IPS-NIHi11 (cell line): Measurements from ENCODE around the gene ITGA3.

Experiments
- DNase-seq: peaks from one replicate; pipeline ENCODE4 v3.0.0; 2012; ENCODE audit warnings: mixed read lengths, low spot score

Gene ITGA3

GRCh38 chr17:50072130-50072529 lies 16.2 kb downstream of the ITGA3 start:
- no peak for DNase-seq

DNA sequence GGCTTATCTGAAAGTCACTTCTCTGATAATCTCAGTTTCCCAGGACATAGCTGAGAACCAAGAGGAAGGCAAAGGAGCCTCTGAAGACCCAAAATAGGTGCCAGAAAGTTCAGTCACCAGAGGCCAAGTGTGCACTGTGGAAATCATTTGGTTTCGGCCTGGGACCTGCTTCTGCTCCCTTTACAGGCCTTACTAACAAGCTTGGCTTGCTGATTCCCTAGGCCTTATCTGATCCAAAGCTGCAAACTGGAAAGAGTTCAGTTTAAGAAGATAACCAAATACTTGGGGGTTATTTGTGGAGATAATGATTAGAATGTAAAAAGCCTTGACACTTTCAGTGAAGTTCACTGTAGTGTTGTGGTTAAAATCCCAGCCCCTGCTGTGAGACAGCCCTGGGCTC lies 17.0 kb downstream of the ITGA3 start:
- DNase-seq, result no peak

GRCh38 chr17:50074227-50074626 lies 18.3 kb downstream of the ITGA3 start:
- no peak for DNase-seq

- DNase-seq, result no peak
Measured at GRCh38 chr17:50075446-50076032, 19.6 kb downstream of the ITGA3 start.

DNA sequence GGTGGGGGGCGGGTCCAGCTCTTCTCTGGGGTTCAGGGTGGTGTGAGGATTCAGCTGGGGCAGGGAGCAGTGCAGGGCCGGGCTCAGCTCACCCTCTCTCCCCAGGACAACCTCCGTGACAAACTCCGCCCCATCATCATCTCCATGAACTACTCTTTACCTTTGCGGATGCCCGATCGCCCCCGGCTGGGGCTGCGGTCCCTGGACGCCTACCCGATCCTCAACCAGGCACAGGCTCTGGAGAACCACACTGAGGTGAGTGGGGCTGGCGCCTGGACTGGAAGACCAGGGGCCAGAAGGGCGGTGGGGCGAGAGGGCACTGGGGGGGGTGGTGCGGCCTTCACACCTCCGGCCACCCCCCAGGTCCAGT lies 20.3 kb downstream of the ITGA3 start:
- no peak for DNase-seq

DNA sequence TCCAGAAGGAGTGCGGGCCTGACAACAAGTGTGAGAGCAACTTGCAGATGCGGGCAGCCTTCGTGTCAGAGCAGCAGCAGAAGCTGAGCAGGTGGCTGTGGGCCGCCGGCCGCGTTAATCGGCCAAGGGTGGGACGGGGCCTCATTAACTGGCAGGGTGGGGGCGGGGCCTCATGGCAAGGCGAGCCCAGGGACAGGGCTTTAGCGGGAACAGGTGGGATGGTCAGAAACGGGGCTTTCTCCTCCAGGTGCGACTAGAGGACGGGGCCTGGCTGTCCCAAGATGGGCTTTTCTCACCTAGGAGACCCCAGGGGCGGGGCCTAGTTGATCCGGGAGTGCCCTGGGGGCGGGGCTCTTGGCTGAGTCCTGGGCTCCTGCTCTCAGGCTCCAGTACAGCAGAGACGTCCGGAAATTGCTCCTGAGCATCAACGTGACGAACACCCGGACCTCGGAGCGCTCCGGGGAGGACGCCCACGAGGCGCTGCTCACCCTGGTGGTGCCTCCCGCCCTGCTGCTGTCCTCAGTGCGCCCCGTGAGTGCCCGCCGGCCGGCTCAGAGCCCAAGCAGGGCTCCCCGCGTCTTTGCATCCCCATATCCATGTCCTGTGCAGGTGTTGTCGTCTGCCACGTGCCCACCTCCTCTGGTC lies 20.8 kb downstream of the ITGA3 start:
- DNase-seq, result peak; percentile 77

- DNase-seq, result no peak
Measured at GRCh38 chr17:50078430-50078829, 22.5 kb downstream of the ITGA3 start.

GRCh38 chr17:50079334-50080095 lies 23.6 kb downstream of the ITGA3 start:
- DNase-seq, result peak; percentile 74

DNA sequence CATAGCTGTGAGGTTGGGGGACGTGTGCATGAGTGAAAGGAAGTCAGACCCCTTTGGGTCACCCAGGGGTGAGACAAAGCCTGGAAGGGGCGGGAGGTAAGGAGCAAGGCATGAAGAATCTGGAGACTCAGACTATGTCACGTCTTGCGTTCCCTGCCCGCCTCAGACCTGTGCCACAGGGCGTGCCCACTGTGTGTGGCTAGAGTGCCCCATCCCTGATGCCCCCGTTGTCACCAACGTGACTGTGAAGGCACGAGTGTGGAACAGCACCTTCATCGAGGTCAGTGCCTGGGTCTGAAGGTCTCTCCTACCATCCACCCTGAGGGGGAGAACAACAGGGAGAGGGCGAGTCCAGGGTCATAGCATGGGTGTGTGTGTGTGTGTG lies 24.2 kb downstream of the ITGA3 start:
- no peak for DNase-seq

DNA sequence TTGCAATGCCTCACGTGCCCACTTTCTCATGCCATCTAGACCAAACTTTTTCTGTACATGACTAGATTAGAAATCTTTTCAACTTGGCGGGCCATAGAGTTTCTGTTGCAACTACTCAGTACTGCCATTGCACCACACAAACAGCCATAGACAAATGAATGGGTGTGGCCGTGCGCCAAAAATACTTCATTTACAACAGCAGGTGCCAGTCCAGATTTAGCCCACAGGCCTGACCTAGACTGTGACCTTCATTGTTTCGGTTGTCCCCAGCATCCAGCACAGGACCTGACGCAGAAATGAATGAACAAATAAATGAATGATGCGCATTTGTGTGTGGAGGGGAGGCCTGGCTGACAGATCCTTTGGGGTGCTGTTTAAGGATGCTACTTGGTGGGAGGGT lies 24.9 kb downstream of the ITGA3 start:
- no peak for DNase-seq

DNA sequence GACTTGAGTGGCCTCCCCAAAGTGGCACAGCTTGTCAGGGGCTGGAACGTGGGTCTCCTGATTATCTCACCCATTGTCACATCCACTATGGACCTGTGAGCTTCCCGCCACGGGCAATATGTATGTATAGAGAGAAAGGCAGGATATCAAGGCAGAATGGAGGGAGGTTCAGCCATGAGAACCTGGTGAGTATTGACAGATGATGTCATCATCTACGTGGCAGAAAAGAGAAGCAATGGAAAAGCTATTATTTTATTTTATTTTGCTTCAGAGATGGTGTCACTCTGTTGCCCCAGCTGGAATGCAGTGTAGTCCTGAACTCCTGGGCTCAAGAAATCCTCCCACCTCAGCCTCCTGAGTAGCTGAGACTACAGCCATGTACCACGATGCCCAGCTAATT lies 25.8 kb downstream of the ITGA3 start:
- no peak for DNase-seq

DNA sequence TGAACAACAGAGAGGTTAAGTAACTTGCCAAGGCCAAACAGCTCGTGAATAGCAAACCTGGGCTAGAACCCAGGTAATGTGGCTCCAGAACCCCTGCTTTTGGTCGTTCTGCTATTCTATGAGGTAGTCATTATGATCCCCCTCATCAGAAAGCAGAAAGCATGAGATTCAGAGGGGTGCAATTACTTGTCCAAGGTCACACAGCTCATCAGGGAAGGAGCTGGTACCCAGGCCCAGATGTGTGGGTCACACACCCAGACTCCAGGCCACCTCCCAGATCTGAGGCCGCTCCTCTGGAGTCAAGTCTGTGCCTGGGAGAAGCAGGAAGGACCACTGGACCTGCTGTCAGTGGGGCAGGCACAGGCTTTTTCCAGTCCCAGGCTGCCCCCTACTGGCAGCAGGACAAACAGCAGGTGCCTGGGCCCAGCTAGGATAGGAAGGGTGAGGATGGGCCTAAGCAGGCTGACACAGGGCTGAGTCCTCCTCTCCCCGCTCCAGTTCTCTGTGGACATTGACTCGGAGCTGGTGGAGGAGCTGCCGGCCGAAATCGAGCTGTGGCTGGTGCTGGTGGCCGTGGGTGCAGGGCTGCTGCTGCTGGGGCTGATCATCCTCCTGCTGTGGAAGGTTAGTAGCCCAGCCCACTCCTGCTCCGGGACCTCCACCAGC lies 31.5 kb downstream of the ITGA3 start:
- peak; percentile 87 for DNase-seq

- no peak for DNase-seq
Measured at GRCh38 chr17:50087912-50088405, 32.0 kb downstream of the ITGA3 start.

- no peak for DNase-seq
Measured at GRCh38 chr17:50088952-50089825, 33.3 kb downstream of the ITGA3 start.

GRCh38 chr17:50090071-50090470 lies 34.2 kb downstream of the ITGA3 start:
- no peak for DNase-seq

GRCh38 chr17:50090971-50091917 lies 35.3 kb downstream of the ITGA3 start:
- no peak for DNase-seq

DNA sequence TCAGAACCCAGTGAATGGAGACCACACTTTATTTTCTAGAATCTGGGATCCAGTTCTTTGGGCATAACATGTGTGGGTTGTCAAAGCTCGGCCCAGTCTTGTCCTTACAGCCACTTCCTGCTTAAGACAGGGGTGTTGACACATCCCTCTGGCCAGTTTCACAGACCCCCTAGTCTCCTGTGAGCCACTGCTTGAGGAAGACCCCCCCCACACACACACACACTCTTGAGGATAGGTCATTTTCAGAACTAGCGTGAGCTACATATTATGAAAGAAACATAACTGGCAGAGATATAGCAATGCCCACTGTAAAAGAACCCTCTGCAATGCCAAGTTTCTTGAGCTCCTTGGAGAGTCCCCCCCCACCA lies 36.0 kb downstream of the ITGA3 start:
- no peak for DNase-seq

DNA sequence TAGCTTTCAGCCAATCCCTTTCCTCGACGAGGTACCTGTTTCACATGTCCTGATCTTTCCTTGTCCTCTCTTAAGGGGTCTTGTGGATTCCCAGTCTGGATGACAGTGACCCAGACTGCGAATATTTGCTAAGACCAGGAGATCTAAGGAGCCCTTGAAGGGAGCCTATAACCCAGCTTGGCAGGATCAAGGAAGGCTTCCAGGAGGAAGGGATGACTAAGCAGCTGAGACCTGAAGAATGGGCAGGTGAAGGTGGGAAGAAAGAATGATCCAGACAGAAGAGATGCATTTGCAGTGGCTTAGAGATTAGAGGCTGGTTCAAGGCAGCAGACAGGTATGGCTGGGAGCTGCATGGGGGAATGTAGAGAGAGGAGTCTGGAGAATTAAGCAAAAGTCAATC lies 37.3 kb downstream of the ITGA3 start:
- no peak for DNase-seq

- no peak for DNase-seq
Measured at GRCh38 chr17:50093807-50094206, 37.9 kb downstream of the ITGA3 start.

DNA sequence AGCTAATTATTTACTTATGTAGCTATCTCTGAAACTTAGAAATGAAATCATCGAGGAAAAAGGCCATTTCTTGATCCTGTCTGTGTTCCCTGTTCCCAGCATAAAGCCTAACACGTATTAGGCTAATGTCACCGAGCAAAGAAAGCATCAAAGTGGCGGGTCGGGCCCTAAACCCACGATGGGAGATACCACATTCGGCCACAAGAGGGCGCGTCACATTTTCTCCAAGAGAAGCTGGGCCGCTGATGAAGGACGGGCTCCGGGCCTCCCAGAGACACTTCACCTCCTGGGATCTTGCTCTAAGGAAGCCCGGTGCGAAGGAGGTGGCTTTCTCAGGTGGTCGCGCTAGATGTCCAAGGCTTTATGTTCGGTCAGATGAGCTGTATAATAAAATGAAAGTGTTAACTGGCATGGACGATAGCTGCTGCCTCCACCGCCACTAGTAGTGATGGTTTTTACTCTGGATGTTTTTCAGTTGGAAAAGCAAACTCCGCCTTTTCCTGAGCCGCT lies 38.4 kb downstream of the ITGA3 start:
- DNase-seq, result peak; percentile 84
